Stimulated activated CD4-positive, alpha-beta T cell treated with anti-CD3 and anti-CD28 coated beads, TNF-alpha, amount 100 ng/mL, for 24 hours (primary cell): Measurements from ENCODE around the gene MSI2.
A peak's percentile ranks its signal among the peaks of the same experiment; 100 is the strongest.

Experiments used
- DNase-seq, 3 experiments: peaks; one replicate each; pipeline ENCODE4 v3.0.0-alpha.2; 2020; ENCODE audit warnings: low read depth in 3 of 3

The MSI2 gene

GRCh38 chr17:57679356-57679755 lies 423.0 kb downstream of the MSI2 start:
- DNase-seq: no peak

- no peak for DNase-seq
These were observed 423.8 kb downstream of the MSI2 start for GRCh38 chr17:57679906-57680695.

DNA sequence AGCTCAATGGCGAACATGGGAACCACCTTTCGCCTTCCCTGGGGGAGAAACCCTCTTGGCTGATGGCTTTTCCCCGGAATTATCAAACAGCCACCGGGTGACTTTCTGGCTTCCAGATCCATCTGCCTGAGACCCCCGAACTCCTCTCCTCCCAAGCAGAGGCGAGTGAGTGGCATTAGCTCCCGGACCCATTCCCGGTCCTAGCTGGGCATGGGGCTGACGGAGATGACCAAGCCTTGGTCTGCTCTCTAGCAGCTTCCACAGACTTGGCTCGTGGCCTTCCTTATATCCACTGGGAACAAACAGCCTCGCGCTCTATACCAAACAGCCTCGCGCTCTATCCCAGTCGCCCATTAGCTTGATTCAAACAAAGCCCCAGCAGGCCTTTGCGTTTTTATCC lies 426.4 kb downstream of the MSI2 start:
- no peak for DNase-seq

GRCh38 chr17:57684711-57685498 lies 428.6 kb downstream of the MSI2 start:
- DNase-seq: no peak

DNA sequence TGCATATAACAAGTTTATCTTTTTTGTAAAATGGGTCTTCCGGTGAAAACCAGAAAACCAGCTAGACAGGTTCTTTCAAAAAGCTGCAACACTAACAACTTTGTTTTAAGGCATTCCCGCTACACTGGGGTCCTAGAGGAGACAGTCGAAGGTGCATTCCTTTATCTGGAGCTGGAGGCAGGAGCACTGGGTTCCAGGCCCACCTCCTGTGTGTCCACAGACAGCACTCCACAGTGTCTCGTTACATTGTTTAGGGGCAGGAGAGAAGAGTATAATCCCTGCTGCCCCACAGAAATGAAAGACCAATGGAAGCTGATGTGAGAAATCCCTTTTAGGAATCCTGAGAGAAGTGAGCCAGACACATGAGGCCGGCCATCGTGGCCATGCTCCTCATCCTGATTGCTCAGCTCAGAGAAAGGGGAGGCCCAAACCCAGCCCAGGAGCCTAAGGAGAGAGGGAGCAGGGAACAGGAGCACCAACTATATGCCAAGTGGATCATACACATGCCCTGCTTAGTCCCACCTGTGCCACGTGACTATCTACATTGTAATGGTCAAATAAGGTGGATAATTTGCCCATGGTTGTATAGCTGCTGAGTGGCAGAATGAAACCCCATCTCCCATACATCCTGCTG lies 429.3 kb downstream of the MSI2 start:
- no peak for DNase-seq

- DNase-seq: no peak
These were observed 431.3 kb downstream of the MSI2 start for GRCh38 chr17:57687642-57688041.

- no peak for DNase-seq
These were observed 432.9 kb downstream of the MSI2 start for GRCh38 chr17:57689254-57689653.

DNA sequence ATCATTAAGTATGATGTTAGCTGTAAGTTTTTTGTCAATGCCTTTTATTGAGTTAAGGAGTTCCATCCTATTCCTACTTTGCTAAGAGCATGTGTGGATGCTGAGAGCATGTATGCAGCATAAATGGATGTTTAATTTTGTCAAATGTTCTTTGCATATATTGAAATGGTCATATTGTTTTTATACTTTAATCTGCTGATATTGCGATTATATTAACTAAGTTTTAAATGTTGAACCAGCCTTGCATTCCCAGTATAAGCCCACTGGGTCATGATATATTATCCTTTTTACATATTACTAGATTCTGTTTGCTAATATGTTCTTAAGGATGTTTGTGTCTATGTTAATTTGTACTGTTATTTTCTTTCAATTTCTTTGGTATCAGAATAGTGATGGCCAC lies 435.6 kb downstream of the MSI2 start:
- DNase-seq: no peak

- no peak for DNase-seq
These were observed 436.4 kb downstream of the MSI2 start for GRCh38 chr17:57692770-57693169.

DNA sequence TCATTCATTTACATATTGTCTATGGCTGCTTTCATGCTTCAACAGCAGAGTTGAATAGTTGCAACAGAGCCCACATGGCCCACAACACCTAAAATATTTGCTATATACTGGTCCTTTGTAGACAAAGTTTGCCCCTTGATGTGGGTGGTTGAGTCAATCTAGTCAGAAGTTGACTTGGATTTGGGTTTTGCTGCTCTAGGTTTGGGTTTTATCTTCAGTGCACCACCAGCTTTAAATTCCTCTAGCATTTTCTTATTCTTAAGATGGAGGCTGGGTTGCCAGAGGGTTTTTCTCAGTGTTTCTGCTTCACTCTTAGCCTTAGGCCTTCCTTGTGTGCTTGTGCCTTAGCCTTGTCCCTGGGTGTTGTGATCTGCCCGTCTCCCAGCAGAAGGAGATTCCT lies 437.7 kb downstream of the MSI2 start:
- DNase-seq: no peak

DNA sequence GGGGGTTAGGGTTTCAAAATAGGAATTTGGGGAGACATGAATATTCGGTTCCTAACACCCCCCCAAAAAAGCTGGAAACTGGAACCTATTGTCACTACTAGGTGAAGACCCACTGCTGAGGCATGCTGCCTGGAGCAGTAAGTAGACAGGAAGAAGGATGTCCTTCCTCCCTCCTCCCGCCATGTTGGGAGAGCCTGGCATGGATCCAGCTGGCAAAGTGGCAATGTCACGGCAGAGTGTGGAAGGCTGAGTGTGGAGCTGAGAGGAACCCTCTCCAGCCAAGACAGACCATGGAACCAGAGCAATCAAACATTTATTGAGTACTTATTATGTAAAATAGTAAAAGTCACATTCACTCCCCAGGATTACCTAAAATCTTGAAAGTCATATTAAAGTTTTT lies 439.7 kb downstream of the MSI2 start:
- no peak for DNase-seq

DNA sequence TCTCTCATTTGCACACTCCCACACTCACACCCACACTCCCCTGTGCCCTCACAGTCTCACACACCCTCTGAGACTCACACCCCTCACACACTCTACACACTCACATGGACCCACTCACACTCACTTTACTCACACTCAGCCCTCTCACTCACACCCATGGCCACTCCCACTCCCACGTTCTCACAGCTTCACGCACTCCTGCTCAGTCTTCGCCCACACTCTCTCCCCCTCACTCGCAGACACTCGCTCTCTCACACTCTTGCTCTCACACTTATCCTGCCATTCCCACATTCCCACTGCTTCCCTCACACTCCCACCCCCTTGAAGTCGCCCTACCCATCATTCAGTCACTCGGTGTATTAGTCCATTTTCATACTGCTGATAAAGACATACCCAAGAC lies 440.9 kb downstream of the MSI2 start:
- no peak for DNase-seq

DNA sequence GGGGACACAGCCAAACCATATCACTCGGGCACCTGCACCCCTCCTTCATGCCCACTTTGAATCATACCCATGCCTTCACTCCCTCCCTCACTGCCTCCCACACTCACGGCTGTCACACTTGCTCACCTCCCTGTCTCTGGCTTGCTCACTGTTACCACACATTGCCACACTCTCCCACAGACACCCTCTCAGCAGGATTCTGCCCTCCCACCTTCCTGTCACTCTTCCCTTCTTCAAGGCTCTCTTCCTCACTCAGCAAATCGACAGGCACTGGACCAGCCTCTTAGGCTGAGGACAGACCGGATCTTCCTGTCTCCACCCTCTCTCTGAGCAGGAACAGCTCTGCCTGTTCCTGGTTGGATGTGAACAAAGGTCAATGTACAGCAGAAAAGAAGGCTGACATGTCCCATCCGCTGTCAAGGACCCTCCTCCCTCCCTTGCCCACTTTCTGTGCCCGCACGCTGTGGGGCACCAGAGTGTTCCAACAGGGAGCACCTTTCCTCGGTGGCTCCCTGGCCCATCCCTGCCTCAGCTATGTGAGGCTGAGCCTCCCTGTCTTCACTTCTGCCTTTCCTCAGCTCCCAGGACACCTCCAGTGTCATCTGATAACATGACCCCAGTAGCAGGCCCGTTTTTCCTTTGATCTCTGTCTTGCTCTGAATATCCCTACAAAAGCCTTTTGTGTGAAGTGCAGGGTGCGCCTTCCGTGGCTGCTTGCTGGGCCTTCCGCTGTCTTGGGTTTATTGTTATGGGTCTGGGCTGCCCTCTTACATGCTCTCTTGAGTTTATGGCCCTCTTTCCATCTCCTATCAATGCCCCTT lies 441.8 kb downstream of the MSI2 start:
- DNase-seq: peak in 1 of 3 experiments; percentile 14

GRCh38 chr17:57699751-57700219 lies 443.5 kb downstream of the MSI2 start:
- no peak for DNase-seq

DNA sequence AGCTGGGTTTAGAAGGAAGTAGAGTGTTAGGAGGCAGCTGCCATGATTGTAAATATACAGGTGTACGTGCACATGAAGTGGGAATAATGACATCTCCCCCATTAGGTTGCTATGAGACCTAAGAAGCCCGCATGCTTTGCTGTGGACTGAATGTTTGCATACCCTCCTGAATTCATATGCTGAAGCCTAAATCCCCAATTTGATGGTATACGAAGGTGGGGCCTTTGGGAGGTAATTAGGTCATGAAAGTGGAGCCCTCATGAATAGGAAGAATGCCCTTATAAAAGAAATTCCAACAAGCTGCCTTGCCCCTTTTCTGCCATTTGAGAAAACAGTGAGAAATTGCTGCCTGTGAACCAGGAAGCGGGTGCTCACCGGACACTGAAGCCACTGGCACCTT lies 444.8 kb downstream of the MSI2 start:
- no peak for DNase-seq

DNA sequence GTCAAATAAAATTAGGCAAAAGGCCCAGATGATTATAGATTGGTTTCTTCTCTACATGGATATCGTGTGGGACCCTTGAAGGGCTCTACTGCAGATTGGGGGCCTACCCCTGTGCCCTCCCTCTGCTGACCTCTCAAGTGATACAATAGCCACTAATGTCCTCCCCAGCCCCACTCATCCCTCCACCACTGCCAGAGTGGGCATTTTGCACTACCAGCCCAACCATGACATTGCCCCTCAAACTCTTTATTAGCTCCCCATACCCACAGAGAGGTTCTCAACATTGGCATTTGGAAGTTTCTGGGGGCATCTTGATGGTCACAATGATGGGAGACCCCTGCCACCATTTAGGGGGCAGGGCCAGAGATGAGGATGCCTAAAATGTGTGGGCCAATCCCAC lies 446.9 kb downstream of the MSI2 start:
- no peak for DNase-seq

- no peak for DNase-seq
These were observed 448.1 kb downstream of the MSI2 start for GRCh38 chr17:57704448-57704847.

GRCh38 chr17:57705921-57706695 lies 449.8 kb downstream of the MSI2 start:
- DNase-seq: no peak

GRCh38 chr17:57706761-57707160 lies 450.4 kb downstream of the MSI2 start:
- DNase-seq: no peak

DNA sequence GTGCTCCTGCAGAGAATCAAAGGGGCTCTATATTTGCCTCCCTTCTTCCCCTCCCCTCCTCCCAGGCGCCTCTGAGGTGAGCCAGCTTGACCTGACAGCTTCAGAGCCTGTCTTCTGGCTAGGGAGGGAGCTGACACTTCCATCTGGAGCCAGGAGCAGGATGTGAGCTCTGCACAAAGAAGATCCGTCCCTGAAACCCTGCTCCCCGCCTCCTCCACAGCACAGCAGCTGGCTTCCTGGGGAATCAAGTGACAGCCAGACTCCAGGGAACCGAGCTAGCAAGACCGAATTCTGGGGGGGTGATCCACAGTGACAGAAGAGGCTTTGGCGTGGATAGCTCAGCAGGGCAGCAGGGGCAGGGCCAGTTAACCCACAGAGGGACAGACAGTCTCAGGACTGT lies 451.6 kb downstream of the MSI2 start:
- no peak for DNase-seq

- no peak for DNase-seq
These were observed 452.1 kb downstream of the MSI2 start for GRCh38 chr17:57708410-57708809.
